GM23338 (cell line): ENCODE results near the gene UNC13C. TPM values are rescaled to one million over a fixed set of nuclear protein-coding genes. Genes with fewer than 3 reads are reported as not detected.

Source experiments
- ATAC-seq: fragments of 200-7000 bp; cut with Tn5 transposase; 3 replicates; pipeline ENCODE4 v1.9.1; 2020
- DNase-seq: peaks from one replicate; pipeline ENCODE4 v3.0.0-alpha.2; 2015; ENCODE audit warnings: low spot score
- H2AFZ ChIP-seq: fragments of 200-600 bp; sonication (generic); 2 replicates; pipeline ENCODE4 v1.8.0; 2016; ENCODE audit warnings: antibody characterized with exemption, mild to moderate bottlenecking, moderate library complexity
- H3F3A ChIP-seq: fragments of 200-600 bp; sonication (generic); replicated peaks from 2 replicates; pipeline ENCODE4 v1.8.0; 2017; ENCODE audit warnings: antibody characterized with exemption, mixed run types, low read depth
- H3K27ac ChIP-seq: fragments of 200-600 bp; sonication (generic); 2 replicates; pipeline ENCODE4 v1.6.1; 2016; ENCODE audit warnings: low read depth
- H3K27me3 ChIP-seq: fragments of 200-600 bp; sonication (generic); 2 replicates; pipeline ENCODE4 v1.8.0; 2016; ENCODE audit warnings: mild to moderate bottlenecking, mixed run types, moderate library complexity; ENCODE audit not compliant: insufficient read depth
- H3K36me3 ChIP-seq: fragments of 200-600 bp; sonication (generic); 2 replicates; pipeline ENCODE4 v1.8.0; 2016; ENCODE audit warnings: mild to moderate bottlenecking; ENCODE audit not compliant: insufficient read depth
- H3K4me1 ChIP-seq: fragments of 200-600 bp; sonication (generic); 2 replicates; pipeline ENCODE4 v1.8.0; 2016; ENCODE audit warnings: mild to moderate bottlenecking, moderate library complexity; ENCODE audit not compliant: insufficient read depth
- H3K4me2 ChIP-seq: fragments of 200-600 bp; sonication (generic); 2 replicates; pipeline ENCODE4 v1.7.1; 2017; ENCODE audit warnings: mixed run types
- H3K4me3 ChIP-seq: fragments of 200-600 bp; sonication (generic); 2 replicates; pipeline ENCODE4 v1.6.1; 2016; ENCODE audit warnings: mixed run types
- H3K79me2 ChIP-seq: fragments of 200-600 bp; sonication (generic); replicated peaks from 2 replicates; pipeline ENCODE4 v1.8.0; 2017; ENCODE audit warnings: mild to moderate bottlenecking; ENCODE audit not compliant: insufficient read depth
- H3K9me2 ChIP-seq: fragments of 200-600 bp; sonication (generic); 2 replicates; pipeline ENCODE4 v1.8.0; 2017; ENCODE audit not compliant: insufficient read depth
- H4K20me1 ChIP-seq: fragments of 200-600 bp; sonication (generic); replicated peaks from 2 replicates; pipeline ENCODE4 v1.8.0; 2017; ENCODE audit warnings: mild to moderate bottlenecking; ENCODE audit not compliant: insufficient read depth
- H3K27ac Mint-ChIP-seq: 2 replicates; pipeline ENCODE4 v1.8.0; 2020; ENCODE audit warnings: inconsistent platforms, mild to moderate bottlenecking, moderate library complexity, mixed read lengths
- H3K27me3 Mint-ChIP-seq: 3 replicates; pipeline ENCODE4 v1.8.0; 2022; ENCODE audit warnings: low read depth, mild to moderate bottlenecking, moderate library complexity, mixed read lengths, inconsistent platforms; ENCODE audit not compliant: insufficient read depth, poor library complexity
- H3K36me3 Mint-ChIP-seq: 3 replicates; pipeline ENCODE4 v1.8.0; 2021; ENCODE audit warnings: low read depth, mild to moderate bottlenecking, inconsistent platforms, moderate library complexity, mixed read lengths
- H3K4me1 Mint-ChIP-seq: 3 replicates; pipeline ENCODE4 v1.8.0; 2020; ENCODE audit warnings: mild to moderate bottlenecking, inconsistent platforms, mixed read lengths
- H3K4me3 Mint-ChIP-seq: 3 replicates; pipeline ENCODE4 v1.8.0; 2021; ENCODE audit warnings: moderate library complexity, mild to moderate bottlenecking, inconsistent platforms, mixed read lengths
- H3K9me3 Mint-ChIP-seq: 3 replicates; pipeline ENCODE4 v1.8.0; 2020; ENCODE audit warnings: moderate library complexity, mild to moderate bottlenecking, inconsistent platforms, mixed read lengths
- CREB1 ChIP-seq: fragments of 250-450 bp; sonication (Bioruptor Pico); IDR thresholded peaks from 2 replicates; pipeline ENCODE4 v1.5.0; 2020; ENCODE audit warnings: low read depth, mild to moderate bottlenecking, moderate library complexity
- ETS1 ChIP-seq: IDR thresholded peaks from 2 replicates; pipeline ENCODE4 v1.6.1; 2016; ENCODE audit warnings: antibody characterized with exemption
- EZH2phosphoT487 ChIP-seq: fragments of 200-600 bp; sonication (generic); IDR thresholded peaks from one replicate; pipeline ENCODE4 v1.8.1; 2018; ENCODE audit warnings: antibody characterized with exemption; ENCODE audit not compliant: unreplicated experiment
- NANOG ChIP-seq: IDR thresholded peaks from 2 replicates; pipeline ENCODE4 v1.6.1; 2016; ENCODE audit warnings: antibody characterized with exemption, borderline replicate concordance
- STAT1 ChIP-seq: IDR thresholded peaks from one replicate; pipeline ENCODE4 v1.6.1; 2016; ENCODE audit warnings: antibody characterized with exemption; ENCODE audit not compliant: unreplicated experiment
- ZNF462 ChIP-seq: fragments of 250-450 bp; sonication (Bioruptor Pico); IDR thresholded peaks from 2 replicates; pipeline ENCODE4 v1.5.0; 2020; ENCODE audit warnings: mild to moderate bottlenecking, moderate library complexity
- polyA plus RNA-seq: library from polyadenylated mRNA; unstranded; fragments of >200 nt; fragmentation: Nextera tagmentation; extraction: Ambion mirVana; gene quantifications from 2 replicates; pipeline ENCODE4 v1.2.1, GENCODE V29; 2016
- total RNA-seq: library from RNA; depleted of rRNA; stranded (reverse); fragments of >200 nt; shearing (Covaris generic); gene quantifications from 2 replicates; pipeline ENCODE4 v1.2.3, GENCODE V29; 2014

The UNC13C gene
- total and polyA plus RNA-seq, 2 experiments from 2014 or later = 0.03 TPM; not detected in 1

DNA sequence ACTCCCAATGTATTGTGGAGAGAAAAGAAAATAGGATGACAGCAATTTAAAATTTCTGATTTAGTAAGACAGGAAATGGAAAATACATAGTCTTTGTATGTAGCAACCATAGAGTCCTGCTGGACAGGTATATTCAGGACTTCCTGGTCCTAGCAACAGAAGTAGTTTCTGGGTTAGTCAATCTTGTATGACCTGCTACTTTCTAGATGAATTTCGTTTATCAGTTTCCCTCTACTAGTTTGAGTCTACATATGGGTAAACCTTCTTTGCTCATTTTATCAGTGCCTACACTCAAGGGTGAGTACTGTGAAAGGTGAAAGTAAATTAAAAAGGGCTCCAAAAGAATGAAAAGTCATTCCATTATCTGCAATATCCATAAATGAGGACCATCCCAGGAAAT, 309.8 kb downstream of the UNC13C start (continued):
- TF ChIP-seq ZNF462 (CRISPR knock-in tag) (no peak), STAT1 (no peak), CREB1 (CRISPR knock-in tag) (no peak), NANOG (no peak)

GRCh38 chr15:54289590-54290136, 311.4 kb downstream of the UNC13C start:
- no peak overlapping the region for H3K4me3 ChIP-seq
- H3K4me1 Mint-ChIP-seq = no peaks in the 10 kb centered on the region
- H3K79me2 ChIP-seq = no peaks in the 10 kb centered on the region
- H3K27me3 Mint-ChIP-seq = no peaks in the 10 kb centered on the region
- TF ChIP-seq EZH2phosphoT487 (no peak), ETS1 (no peak)
- peaks cover 8% of the 10 kb centered on the region; the same call in 2 of the 3 replicates for H3K9me3 Mint-ChIP-seq
- no peak overlapping the region for H3K4me2 ChIP-seq
- no peaks in the 10 kb centered on the region for H3K4me1 ChIP-seq
- H2AFZ ChIP-seq = no peak overlapping the region
- no peak overlapping the region for H3K4me3 Mint-ChIP-seq
- H3F3A ChIP-seq = no peaks in the 10 kb centered on the region
- H3K27ac Mint-ChIP-seq = no peak overlapping the region
- H3K36me3 ChIP-seq = no peaks in the 10 kb centered on the region; the same call in 1 of the 2 replicates
- H3K27me3 ChIP-seq = no peaks in the 10 kb centered on the region
- no peaks in the 10 kb centered on the region for H3K36me3 Mint-ChIP-seq
- no peaks in the 10 kb centered on the region for H4K20me1 ChIP-seq
- no peaks in the 10 kb centered on the region for H3K9me2 ChIP-seq
- H3K27ac ChIP-seq = no peak overlapping the region
- ATAC-seq = no peak
- DNase-seq = no peak
